Measurements from ENCODE around the gene MPPED1.

MPPED1 gene

DNA sequence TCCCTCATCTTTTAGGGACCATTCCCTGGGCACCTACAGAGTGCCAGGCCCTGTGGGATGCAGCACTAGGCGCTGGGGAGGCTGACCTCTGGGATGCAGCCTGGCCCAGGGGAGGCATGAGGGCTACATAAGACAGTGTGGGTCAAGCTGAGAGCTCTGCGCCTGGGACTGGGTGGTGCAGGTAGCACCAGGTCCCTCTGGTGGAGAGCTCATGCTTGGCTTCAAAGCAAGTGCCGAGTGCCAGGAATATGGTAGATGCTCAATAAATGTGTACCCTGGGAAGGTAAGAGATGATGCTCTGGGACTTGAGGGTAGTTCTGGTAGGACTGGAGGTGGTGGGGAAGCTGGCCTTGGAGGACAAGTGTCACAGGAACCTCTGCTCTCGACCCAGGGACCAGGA lies 2.0 kb upstream of the MPPED1 start:
- no peak for DNase-seq

DNA sequence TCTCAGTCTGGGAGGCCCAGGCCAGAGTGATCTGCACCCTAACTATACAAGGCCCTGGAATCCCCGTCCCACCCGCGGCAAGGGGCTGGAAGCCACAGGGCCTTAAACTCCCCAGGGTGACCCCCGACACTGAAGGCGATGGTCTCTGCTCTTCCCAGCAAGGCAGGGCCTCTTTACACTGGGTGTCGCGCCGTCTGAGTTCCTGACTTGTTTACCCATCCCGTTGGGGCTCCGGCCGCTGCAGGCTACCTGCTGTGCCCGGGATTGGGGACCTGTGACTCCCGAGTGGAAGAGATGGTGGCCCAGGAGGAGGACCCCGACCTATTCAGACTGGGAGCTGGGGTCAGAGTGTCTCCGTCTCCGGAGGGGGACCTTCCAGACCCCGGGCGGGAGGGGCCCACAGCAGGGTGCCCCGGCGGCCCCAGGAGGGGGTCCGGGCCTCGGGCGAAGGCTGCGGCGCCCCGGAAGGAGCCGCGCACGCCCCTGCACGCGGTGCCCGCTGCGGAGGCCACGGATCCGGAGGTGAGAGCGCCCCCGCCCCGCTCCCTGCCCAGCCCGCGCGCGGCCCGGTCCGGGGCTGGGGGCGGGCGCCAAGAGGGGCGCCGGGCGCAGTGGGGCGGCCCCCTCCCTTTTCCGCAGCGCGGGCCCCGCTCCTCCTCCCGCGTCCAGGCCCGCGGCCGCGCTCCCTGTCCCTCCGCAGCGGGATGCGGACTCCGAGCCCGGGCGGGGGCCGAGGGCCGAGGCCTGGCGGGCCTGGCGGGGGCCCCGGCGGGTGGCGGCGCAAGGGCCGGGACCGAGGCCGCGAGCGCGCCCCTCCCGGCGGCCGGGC lies 560 bp upstream of the MPPED1 start:
- no peak for DNase-seq

DNA sequence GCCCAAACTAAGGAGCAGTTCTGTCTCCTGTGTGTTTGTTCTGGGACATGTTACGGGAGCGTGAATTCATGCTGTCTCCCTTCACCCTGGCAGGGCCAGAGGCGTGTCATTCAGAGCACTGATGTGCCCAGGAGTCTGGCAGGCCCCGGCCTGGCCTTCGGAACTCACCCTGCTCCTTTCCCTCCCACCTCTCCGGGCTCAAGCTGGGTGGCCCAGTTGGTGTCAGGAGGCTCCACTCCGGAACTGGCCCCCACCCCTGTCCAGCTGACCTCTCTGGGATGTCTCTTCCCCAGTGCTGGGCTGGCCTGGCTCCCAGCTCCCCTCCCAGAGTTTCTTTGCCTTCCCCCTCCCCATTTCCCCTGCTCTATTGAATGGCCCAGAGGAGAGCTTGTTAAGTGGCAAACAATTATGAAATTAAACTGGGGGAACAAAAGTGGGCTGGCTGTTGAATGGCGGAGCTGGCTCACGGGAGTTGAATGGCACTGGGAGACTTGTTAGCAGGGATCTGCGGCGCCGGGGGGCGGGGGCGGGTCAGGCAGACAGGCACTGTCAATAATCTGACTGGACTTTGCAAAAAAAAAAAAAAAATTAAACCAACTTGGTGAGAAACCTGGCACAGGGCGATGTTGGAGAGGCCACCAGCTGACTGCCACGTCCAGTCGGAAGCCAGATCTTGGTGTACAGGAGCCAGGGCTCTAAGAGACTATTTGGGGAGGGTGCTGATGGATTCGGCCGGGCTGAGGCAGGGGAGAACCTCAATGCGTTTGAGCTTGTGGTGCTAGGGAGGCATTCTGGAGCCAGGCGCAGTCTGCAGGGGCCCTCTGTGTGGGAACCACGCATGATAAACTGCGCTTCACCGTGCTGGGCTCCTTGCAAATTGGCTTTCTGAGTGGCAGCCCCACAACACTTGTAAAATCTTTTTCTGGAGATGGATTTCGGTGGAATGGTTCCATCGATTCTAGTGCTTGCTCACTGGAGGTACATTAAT lies 1.3 kb downstream of the MPPED1 start:
- DNase-seq: peak in 12 of 51 donors; percentile 7 to 38 (median 15)

DNA sequence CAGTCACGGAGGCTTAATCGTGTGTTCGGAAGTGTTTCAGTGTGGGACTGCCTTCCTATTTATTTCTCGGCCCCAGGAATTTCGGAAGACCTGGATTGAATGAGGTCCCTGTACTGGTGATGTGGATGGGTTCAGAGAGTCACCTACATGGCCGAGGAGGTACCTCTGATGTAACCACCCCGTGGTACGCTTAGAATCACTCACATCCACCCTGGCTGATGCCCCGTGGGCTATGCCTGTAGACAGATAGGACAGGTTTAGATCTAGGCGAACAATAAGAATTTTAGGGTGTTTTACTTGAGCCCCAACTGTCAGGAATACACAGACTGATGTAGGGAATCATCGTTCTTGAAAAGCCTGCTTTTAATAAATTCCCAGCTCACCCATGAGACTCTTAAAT lies 2.0 kb downstream of the MPPED1 start:
- DNase-seq: no peak

DNA sequence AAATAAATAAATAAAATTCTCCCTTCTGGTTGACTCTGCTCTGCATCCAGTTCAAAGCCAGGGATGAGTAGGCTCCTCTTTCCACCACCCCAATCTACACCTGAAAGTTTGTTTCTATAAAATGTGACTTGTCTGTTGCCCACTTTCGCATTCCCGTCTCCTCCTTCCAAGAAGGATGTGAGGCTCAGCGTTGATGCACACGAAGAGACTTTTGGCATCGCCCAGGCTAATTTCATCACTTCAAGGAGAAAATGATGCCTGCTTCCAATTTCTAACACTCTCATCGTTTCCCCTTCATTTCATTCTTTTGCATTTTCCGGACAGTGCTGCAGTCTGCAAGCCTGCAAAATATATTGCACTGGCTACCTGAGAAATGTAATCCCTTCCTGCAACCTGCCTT lies 3.9 kb downstream of the MPPED1 start:
- no peak for DNase-seq

DNA sequence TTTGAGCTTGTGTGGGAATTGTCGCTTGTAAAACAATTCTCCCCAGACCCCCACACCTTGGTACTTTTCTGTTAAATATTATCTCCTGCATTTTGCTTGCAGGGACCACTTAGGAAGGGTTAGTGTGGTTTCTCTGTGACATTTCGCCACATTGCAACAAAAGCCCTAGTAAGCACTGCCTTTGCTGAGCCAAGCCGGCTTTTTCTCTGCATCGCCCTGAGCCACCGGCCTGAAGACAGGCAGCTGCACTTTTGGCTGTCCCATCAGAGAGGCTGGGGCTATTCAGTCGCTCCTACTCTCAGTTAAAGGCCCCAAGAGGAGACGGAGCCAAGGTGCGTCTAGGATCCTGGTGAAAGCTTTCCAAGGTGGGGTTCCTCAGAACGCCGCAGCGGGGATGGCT lies 5.7 kb downstream of the MPPED1 start:
- no peak for DNase-seq

DNA sequence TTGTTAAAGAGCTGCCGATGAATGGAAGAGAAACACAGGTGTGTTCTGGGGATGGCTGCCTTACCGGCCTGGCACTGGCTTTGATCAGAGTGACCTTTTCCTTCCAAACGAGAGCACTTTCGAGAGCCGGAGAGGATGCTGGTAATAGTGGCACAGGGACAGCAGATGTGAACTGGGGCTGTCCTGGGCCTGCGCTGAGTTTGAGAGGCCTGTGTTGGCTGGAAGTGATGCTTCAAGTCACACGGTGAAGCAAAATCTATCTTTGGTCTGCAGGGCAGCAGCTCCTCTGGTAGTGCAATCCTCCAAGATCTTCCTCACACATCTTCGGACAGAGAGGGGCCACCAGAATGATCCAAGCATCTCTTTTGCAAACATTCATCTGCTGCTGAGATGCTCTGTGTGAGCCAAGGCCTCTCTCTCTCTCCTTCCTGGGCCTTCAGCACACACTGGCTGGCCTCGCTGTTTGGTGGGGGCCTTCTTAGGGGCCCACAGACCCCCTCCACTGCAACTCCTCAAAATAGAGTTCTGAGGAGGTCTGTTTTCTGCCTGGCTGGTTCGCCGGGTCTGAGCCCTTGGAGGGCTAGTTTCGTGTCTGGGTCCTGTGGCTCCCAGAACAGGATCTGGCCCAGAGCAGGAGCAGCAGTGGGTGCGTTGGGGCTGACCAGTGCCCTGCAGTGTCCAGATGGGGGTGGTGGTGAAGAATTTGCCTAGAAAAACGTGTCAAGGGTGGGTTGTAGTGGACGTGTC lies 6.4 kb downstream of the MPPED1 start:
- no peak for DNase-seq

DNA sequence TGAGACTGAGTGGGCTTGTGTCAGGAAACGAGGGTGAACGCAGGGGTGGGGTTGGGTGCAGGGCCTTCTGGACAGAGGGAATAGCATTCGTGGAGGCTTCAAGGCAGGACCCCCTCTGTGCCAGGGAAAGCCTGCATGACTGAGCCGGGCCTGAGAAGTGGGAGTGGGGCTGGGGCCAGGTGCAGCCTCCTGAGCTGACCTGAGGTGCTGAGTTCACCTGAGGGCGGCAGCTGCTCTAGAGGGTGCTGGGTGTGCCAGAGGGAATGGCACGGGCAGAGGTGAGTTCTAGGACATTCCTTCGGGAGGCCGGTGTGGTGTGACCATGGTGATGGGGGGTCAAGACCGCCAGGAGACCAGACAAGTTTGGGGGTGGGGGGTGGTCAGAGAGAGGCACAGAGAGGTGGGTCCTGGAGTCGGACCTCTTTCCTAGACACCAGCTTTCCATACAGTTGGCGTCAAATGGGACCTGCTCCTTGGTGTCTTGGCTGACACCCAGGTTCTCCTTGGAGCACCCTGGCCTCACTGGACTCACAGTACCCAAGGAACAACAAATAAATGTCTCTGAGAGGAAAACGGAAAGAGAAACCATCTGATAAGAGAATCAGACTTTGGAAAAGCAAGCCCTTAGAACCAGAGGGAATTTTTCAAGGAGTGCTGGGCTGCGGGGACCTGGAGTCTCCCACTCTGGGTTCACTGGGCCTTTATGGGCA lies 7.7 kb downstream of the MPPED1 start:
- no peak for DNase-seq

DNA sequence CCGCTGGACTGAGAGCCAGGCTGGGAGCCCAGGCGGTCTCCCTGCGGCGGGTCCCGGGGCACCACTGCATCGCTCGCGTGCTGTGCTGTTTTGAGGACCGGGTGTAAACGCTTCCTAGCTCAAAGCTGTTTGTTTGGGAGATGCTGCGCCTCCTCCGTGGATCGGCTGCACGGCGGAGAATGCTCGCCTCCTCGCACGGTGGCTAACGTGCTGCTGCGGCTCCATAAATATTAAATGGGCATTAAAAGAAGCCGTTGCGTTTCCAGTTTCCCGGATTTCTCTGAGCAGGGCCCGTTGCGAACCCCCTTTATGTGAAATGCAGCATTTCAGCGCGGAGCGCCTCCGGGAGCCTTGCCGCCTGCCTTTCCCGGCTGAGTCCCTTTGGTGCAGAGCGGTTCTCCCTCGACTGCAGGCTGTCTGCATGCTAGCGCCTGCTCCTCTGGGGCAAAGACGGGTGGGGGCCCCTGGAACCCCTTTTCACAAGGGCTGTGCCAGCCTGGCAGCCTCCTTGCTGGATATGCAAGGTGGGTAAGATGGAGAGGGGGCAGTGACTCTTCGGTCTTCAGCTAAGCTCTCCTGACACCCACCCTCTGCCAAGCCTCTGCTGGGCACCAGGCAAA lies 9.3 kb downstream of the MPPED1 start:
- no peak for DNase-seq

DNA sequence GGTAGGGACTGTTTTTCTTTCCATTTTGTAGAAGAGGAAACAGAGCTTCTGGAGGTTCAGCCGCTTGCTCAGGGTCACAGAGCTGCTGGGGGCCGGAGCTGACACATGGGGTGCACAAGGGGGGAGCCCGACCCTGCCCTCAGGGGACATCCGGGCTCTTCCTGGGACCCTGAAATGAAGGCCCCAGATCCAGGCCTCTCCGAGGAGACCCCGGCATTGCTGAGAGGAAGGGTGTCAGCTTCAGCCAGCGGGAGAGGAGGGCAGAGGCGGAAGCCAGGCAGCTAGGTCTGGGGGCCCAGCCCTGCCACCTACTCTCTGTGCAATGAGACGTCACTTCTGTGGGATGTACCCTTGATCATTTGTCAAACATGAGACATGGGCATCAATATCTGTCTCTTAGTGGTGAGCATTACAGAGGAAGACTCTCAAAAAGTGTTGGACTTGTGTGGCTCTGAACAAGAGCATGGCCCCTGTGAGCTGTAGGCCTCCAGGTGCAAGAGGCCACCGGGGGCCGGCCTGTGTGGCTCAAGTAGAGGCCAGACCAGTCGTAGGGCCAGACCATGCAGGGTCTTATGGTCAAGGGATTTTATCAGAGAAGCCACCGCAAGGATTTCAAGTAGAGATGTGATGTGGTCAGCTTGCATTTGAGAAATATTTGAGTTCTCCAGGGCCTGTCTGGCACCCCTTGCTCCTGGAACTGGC lies 10.3 kb downstream of the MPPED1 start:
- no peak for DNase-seq

DNA sequence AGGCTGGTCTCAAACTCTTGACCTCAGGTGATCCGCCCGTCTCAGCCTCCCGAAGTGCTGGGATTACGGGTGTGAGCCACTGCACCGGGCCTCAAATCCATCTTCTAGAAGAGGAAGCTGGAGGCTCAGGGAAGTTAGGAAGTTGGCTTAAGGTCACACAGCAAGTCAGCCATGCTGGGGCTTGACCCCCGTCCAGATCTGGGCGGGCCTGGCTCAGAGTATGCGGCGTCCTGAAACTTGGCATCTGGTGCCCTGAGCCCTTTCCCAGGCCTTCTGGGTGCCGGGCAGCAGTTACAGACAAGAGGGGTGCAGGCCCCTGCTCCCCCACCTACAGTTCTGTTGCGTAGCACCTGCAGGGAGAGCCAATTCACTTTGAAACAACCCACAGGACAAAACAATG lies 11.2 kb downstream of the MPPED1 start:
- DNase-seq: no peak

DNA sequence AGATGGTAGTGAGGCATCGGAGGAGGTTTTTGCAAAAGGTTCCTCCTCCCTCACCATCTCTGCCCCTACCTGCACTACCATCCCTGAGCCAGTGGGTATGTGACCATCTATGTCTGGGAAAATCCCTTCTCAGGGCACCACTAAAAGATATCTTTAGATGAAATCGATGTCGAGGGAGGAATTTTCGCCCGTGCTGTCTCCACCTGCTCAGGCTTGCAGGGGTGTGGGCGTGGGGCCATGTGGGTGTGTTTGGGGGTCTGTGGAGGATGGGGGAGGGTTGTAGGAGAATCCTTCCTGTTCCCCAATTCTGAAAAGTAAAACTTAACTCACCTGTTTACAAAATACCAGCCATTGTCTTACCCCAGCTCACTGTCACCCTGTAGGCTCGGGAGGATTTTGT lies 12.4 kb downstream of the MPPED1 start:
- DNase-seq: no peak

DNA sequence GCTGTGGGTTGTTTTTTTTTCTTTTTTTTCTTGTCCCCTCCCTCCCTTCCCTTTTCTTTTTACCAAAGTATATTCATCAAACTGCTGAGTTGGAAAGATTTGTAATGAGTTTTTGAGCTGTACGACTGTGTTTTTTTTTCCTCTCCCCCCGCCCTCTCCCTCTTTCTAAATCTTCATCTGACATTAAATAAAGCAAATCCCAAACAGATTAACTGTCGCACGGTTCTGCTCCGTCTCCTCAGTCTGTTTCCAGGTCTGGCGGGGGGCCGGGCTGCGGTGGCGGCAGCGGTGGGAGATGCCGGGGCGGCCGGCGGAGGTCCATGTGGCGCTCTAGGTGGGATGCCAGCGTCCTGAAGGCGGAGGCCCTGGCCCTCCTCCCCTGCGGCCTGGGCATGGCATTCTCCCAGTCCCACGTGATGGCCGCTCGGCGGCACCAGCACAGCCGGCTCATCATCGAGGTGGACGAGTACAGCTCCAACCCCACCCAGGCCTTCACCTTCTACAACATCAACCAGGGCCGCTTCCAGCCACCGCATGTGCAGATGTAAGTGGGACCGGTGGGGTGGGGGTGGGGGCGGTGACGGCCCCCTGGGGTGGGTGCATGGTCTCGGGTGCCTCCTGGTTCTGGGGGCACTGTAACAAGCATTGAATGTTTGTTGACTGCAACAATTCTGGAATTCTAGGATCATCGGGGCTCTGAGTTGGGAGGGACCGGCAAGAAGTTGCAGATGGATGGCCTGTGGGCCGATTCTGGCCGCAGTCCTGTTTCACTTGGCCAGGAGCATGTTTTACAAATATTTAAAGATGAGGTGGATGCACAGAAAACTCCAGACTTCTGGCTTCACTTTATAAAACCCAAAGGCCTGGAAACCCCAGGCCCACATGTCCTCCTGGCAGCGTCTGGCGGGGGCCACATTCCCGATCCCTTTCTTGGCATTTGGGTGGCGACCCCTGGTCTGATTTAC lies 13.1 kb downstream of the MPPED1 start:
- DNase-seq: no peak

DNA sequence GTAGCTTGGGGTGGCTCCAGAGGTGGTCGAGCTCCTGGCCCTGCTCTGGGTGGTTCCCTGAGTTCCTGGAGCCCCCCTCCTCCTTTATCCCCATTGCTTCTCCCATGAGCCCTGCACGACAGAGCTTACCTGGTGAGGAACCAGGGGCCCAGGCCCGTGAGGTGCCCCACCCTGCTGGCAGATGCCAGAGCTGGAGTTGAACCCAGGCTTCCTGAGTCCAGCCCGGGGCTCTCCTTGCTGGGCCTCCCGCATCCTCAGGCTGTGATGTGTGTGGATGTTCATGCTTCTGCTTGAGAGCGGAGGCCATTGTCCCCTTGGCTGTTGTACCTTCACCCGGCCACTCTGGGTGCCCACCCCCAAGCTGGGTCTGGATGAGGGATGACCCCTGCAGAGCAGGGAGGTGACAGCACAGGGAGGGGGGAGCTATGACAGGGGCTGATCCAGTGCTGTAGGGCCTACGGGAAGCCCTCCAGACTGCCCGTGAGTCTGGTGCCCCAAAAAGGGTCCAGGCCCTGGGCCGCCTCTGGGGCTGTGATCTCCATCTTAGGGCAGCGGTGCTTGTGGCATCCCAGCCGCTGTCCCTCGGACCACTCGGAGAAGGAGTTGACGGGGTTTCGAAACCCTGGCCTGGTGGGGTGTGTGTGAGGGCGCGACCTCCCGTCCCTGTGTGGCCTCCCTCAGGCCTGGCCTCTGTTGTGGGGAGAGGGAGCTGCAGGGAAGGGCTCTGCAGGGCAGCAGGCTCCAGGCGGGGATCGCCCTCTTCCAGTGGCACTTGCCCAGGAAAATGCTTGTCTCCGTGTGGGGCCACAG lies 14.4 kb downstream of the MPPED1 start:
- DNase-seq: no peak

DNA sequence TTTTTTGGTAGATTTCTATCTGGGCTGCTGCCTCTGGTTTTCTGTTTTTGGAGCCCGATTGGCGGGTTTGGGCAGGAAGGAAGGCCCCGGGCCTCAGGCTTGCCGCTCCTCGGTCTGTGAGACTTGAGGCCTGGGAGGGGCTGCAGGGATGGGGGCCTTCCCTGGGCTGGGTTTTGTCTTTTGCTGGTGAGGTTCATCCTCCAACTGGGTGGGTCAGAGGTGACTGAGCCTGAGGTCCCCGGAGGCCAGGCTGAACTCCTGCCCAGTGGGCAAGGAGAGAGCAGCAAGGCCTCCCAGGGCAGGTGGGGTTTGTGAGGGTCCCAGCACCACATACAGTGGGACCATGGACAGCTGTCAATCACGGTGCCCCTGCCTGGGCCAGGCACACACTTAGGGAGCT lies 15.0 kb downstream of the MPPED1 start:
- no peak for DNase-seq

DNA sequence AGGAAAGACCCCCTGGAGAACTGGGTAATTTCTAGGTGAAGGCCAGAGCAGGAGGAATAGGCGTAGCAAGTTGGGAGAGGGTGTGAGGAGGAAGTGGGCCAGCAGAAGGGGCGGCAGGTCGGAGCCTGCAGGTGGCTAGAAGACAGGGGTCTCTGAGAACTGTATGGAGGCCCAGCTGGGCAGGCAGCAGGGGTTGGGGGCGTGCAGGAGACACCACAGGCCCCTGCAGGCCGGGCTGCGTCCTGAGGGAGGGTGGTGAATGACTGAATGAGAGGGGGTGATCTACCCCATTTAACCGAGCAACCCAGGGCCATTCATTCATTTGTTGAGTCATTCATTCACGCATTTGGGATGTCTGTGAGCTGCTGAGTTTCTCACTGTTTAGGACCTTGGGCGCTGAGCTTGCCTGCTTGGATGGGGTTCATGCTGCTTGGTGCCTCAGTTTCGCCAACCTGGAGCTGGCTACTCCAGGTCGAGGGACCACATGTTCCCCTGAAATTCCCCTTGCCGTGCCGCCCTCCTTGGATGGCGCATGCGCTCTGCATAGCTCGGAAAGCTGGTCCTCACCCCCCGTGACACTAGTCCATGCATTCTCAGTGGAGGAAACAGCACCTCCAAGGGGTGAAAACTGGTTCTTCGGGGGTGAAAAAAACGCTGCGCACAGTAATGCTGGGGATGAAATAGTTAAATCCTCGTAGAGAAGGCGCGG lies 15.6 kb downstream of the MPPED1 start:
- no peak for DNase-seq

DNA sequence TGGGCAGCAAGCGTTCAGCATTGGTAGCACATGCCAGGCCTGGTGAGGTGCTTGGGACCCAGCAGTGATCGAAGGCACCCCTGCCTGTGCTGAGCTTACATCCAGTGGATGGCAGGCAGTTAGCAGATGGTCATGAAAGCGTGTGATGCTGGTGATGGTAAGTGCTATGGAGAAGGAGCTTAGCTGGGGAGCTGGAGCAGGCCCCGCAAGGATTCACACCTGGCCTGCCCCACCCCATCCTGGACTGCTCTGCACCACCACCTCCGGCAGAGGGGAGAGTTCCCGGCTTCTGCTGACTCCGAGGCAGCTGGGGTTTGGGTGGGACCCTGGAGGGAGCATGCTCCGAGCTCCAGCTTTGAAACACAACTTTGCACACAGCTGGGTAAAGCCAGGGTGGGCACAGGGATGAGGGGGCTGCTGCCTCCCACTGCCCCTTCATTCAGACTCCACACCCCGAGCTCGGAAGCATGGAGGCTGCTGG lies 16.2 kb downstream of the MPPED1 start:
- no peak for DNase-seq

Measured in hypothalamus (tissue), 51 donors.